Endodermal cell (in vitro differentiated cells): ENCODE results near the gene RPUSD4. TPM values are rescaled to one million over a fixed set of nuclear protein-coding genes. Genes with fewer than 3 reads are reported as not detected.

Source experiments
- DNase-seq: peaks from one replicate; pipeline ENCODE4 v3.0.0-alpha.2; 2017
- H3K27ac ChIP-seq: 2 replicates; pipeline ENCODE4 v1.5.1; 2013; ENCODE audit warnings: mild to moderate bottlenecking, low read depth, low read length, moderate library complexity
- H3K27me3 ChIP-seq: 2 replicates; pipeline ENCODE4 v1.6.1; 2013; ENCODE audit warnings: mild to moderate bottlenecking, low read length, moderate library complexity; ENCODE audit not compliant: insufficient read depth, control insufficient read depth, poor library complexity, severe bottlenecking
- H3K36me3 ChIP-seq: 2 replicates; pipeline ENCODE4 v1.7.0; 2013; ENCODE audit warnings: mild to moderate bottlenecking, low read length, moderate library complexity; ENCODE audit not compliant: control insufficient read depth, insufficient read depth
- H3K4me1 ChIP-seq: one replicate; pipeline ENCODE4 v1.7.0; 2013; ENCODE audit warnings: low read length; ENCODE audit not compliant: control insufficient read depth, insufficient read depth
- H3K4me3 ChIP-seq: 2 replicates; pipeline ENCODE4 v1.5.1; 2013; ENCODE audit warnings: mild to moderate bottlenecking, low read length, moderate library complexity
- H3K9ac ChIP-seq: 2 replicates; pipeline ENCODE4 v1.6.1; 2013; ENCODE audit warnings: mild to moderate bottlenecking, low read length, moderate library complexity; ENCODE audit not compliant: poor library complexity, severe bottlenecking; ENCODE audit errors: extremely low read depth
- H3K9me3 ChIP-seq: 2 replicates; pipeline ENCODE4 v1.6.1; 2013; ENCODE audit warnings: mild to moderate bottlenecking, low read length, moderate library complexity; ENCODE audit not compliant: control insufficient read depth
- H3K27ac Mint-ChIP-seq: 2 replicates; pipeline ENCODE4 v1.8.0; 2020; ENCODE audit warnings: mixed read lengths
- H3K27me3 Mint-ChIP-seq: 2 replicates; pipeline ENCODE4 v1.8.0; 2021; ENCODE audit warnings: mild to moderate bottlenecking, mixed read lengths; ENCODE audit not compliant: insufficient read depth
- H3K36me3 Mint-ChIP-seq: 2 replicates; pipeline ENCODE4 v1.8.0; 2020; ENCODE audit warnings: low read depth, mixed read lengths
- H3K4me1 Mint-ChIP-seq: 2 replicates; pipeline ENCODE4 v1.8.0; 2020; ENCODE audit warnings: mixed read lengths
- H3K4me3 Mint-ChIP-seq: 2 replicates; pipeline ENCODE4 v1.8.0; 2020; ENCODE audit warnings: mild to moderate bottlenecking, moderate library complexity, mixed read lengths
- H3K9me3 Mint-ChIP-seq: 2 replicates; pipeline ENCODE4 v1.8.0; 2020; ENCODE audit warnings: mild to moderate bottlenecking, mixed read lengths
- WGBS, 2 experiments: methylation state at CpG; one replicate each; pipeline versions ENCODE4 v1.1.5 to v1.1.7; 2013; ENCODE audit warnings: missing lambda C conversion rate in 2 of 2, mixed read lengths in 1 of 2; ENCODE audit not compliant: insufficient coverage in 1 of 2, insufficient read length in 1 of 2; 5-methylcytosine and 5-hydroxymethylcytosine counted together
- total RNA-seq, 2 donors: library from RNA; stranded (reverse); fragmentation: NEBNext Ultra II Directional in 1 of 2; extraction: Animal tissue kit (Norgen Biotek cat#: 25700) in 1 of 2; gene quantifications; 2 replicates in 1 of 2; 3 replicates in 1 of 2; pipeline ENCODE4 v1.2.1, GENCODE V29; 2021
- TF ChIP-seq, protein P1 (sequence below): fragments of 200-600 bp; sonication (generic); conservative IDR thresholded peaks from 2 replicates; pipeline ENCODE4 v1.5.0; 2021; ENCODE audit warnings: antibody characterized with exemption, mild to moderate bottlenecking

Gene RPUSD4
- total RNA-seq, 2 donors from 2014 or later = 36.8 to 37.7 TPM

DNA sequence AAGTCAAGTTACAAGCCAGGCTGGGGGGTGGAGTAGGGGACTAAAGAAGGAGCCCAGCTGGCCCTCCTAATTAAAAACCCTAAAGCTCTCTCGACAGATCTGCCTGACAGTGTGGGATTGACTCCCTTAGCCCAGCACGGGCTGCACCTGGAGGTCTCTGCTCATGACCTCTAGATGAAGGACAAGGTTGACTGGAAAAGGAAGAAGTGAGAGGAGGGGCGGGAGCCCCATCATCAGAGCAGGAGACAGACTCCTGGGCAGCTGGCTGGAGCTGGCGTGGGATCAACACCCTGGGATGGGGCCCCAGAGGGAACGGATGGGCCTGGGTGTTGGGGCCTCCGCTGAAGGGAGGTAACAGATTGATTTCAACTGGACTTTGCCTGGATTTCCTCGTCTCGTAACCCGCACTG is 46.1 kb downstream of the RPUSD4 start:
- TF ChIP-seq, protein P1, sequence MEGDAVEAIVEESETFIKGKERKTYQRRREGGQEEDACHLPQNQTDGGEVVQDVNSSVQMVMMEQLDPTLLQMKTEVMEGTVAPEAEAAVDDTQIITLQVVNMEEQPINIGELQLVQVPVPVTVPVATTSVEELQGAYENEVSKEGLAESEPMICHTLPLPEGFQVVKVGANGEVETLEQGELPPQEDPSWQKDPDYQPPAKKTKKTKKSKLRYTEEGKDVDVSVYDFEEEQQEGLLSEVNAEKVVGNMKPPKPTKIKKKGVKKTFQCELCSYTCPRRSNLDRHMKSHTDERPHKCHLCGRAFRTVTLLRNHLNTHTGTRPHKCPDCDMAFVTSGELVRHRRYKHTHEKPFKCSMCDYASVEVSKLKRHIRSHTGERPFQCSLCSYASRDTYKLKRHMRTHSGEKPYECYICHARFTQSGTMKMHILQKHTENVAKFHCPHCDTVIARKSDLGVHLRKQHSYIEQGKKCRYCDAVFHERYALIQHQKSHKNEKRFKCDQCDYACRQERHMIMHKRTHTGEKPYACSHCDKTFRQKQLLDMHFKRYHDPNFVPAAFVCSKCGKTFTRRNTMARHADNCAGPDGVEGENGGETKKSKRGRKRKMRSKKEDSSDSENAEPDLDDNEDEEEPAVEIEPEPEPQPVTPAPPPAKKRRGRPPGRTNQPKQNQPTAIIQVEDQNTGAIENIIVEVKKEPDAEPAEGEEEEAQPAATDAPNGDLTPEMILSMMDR = no peak
- Mint-ChIP-seq H3K4me1 (peaks cover 40% of the 10 kb centered on the region), H3K36me3 (no peaks in the 10 kb centered on the region), H3K27me3 (peaks cover 18% of the 10 kb centered on the region), H3K4me3 (no peak overlapping the region), H3K9me3 (no peaks in the 10 kb centered on the region), H3K27ac (no peak overlapping the region)
- H3K36me3 ChIP-seq = no peaks in the 10 kb centered on the region
- DNase-seq = no peak
- H3K27me3 ChIP-seq = peaks cover 53% of the 10 kb centered on the region
- no peak overlapping the region for H3K9ac ChIP-seq
- H3K4me3 ChIP-seq = no peak overlapping the region
- H3K4me1 ChIP-seq = peaks cover 12% of the 10 kb centered on the region
- WGBS, 2 experiments = 86 to 100% methylated on average over 4 to 9 of the region's 9 CpGs
- H3K9me3 ChIP-seq = no peaks in the 10 kb centered on the region
- no peak overlapping the region for H3K27ac ChIP-seq

DNA sequence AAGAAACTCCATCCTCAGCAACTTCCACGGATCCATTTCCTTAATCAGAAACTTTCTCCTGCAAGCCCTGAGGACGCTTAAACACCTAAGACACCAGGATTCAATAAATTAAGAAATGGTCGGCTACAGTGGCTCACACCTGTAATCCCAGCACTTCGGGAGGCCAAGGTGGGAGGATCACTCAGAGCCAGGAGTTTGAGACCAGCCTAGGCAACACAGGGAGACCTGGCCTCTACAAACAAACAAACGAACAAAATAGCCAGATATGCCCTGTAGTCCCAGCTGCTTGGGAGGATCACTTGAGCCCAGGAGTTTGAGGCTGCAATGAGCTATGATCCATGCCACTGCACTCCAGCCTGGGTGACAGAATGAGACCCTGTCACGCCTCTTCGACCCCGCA is 46.7 kb downstream of the RPUSD4 start:
- H3K4me3 ChIP-seq = no peak overlapping the region
- peaks cover 53% of the 10 kb centered on the region for H3K27me3 ChIP-seq
- no peak for DNase-seq
- Mint-ChIP-seq H3K9me3 (no peaks in the 10 kb centered on the region), H3K36me3 (no peaks in the 10 kb centered on the region), H3K4me1 (peaks cover 40% of the 10 kb centered on the region), H3K4me3 (no peak overlapping the region), H3K27me3 (peaks cover 18% of the 10 kb centered on the region), H3K27ac (no peak overlapping the region)
- H3K27ac ChIP-seq = no peak overlapping the region
- H3K9me3 ChIP-seq = no peaks in the 10 kb centered on the region
- H3K4me1 ChIP-seq = peaks cover 12% of the 10 kb centered on the region
- TF ChIP-seq, protein P1 = no peak
- WGBS, 2 experiments = 91 to 92% methylated on average over 5 to 6 of the region's 8 CpGs
- no peaks in the 10 kb centered on the region for H3K36me3 ChIP-seq
- no peak overlapping the region for H3K9ac ChIP-seq

DNA sequence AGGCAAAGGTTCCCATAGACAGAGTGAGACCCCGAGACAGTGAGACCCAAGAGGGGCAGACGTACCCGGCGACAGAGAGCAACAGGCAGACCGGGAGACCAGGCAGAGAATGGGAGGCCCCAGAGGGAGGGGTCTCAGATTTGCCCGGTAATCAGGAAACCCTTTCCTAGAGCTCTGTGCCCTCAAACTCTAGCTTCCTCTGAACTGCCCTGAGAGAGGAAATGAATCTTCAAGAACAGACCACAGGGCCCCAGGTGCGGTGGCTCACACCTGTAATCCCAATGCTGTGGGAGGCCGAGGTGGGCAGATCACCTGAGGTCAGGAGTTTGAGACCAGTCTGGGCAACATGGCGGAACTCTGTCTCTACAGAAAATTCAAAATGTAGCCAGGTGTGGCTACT is 47.7 kb downstream of the RPUSD4 start:
- Mint-ChIP-seq H3K27me3 (peaks cover 18% of the 10 kb centered on the region), H3K9me3 (no peaks in the 10 kb centered on the region), H3K4me3 (peak overlapping the region; percentile 25), H3K36me3 (no peaks in the 10 kb centered on the region), H3K4me1 (peaks cover 31% of the 10 kb centered on the region), H3K27ac (peak overlapping the region; percentile 87)
- Histone ChIP-seq H3K27me3 (peaks cover 53% of the 10 kb centered on the region), H3K9ac (no peak overlapping the region), H3K36me3 (no peaks in the 10 kb centered on the region), H3K4me1 (peaks cover 18% of the 10 kb centered on the region), H3K9me3 (no peaks in the 10 kb centered on the region), H3K27ac (peak overlapping the region; percentile 68), H3K4me3 (no peak overlapping the region)
- 77 to 81% methylated on average over 9 of the region's 9 CpGs for WGBS, 2 experiments
- TF ChIP-seq, protein P1 = no peak
- DNase-seq = no peak
